ENCODE data around the gene RHEB.

The RHEB gene

DNA sequence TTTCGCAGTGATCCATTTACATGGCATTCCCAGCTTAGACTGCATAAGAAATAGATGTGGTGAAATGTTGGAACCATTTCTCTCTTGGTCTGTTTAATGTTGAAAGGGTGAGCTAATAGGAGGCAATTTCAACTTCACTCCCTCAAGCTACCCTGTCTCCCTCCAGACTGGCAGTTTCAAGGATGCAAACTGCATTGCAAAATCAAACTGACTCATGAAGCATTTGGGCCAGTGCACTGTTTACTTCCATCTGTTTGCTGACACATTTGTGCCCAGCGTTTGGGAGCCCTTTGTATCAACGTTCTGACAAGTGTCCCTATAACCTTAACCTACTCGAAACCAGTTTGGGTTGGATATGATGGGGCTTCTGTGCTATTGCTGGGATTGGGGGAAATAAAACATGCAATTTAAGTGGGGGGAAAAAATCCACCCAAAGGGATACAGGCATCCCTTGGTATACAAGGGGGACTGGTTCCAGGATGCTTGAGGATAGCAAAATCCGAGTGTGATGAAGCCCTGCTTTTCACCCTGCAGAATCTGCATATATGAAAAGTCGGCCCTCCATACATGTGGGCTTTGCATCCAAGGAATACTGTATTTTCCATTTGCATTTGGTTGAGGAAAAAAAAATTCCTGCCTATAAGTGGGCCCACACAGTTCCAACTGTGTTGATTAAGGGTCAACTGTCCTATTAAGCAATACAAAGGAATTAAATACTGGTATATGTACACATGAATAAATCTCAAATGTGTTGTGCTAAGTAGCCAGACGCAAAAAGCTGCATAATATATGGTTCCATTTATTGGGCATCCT is 15.6 kb downstream of the RHEB start:
- DNase-seq (ENCODE audit: low read depth) = peak; percentile 94

DNA sequence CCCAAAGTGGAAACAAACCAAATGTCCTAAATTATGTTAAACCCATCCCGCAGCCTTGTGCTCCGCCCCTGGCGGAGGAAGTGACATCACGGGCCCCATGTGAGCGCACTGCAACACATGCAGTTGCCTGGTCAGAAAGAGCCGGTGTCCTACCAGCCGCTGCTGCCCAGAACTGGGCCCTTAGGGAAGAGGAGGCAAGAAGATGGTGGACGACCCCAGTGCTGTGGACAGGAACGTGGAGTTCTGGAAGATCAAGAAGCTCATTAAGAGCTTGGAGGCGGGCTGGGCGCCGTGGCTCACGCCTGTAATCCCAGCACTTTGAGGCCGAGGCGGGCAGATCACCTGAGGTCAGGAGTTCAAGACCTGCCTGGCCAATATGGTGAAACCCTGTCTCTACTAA is 18.0 kb downstream of the RHEB start:
- no peak for DNase-seq (ENCODE audit: low read depth)

DNA sequence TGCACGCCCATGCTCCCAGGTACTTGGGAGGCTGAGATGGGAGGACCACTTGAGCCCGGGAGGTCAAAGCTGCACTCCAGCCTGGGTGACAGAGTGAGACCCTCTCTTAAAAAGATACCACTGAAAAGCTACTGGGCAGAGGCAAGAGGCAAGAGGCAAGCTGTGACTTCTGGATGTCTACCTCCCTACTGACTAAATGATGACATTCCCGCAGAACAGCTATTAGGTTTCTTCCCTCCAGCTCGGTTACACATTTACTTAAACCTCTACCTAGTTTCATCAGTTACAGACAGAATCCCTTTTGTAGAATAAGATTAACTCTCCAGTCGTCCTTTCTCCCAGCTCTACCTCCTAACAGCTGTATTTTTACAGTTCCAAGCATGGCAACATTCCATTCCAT is 21.2 kb downstream of the RHEB start:
- no peak for DNase-seq (ENCODE audit: low read depth)

DNA sequence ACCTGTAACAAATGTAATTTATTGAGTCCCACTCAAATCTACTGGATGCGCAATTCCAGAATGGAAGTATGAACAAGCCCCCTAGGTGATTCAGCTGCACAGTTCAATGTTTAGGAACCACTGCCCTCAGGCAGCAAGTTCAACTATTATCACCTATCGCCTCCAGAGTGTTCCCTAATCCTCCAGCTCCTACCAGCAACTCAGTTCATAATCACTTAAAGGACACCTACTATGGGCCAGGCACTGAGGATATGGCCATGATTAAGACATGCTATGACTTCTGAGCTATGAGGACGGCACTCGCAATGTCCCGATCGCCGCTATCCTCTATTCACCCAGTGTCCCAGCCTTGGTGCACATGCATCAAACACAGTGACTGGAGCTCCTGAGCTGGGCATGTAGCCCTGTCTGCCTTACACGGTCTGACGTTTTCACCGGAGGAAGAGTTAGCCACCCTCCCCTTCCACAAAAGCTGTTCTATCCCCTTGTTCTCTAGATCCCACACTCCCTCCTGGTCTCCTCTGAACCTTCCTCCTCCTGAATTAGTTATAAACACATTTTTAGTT is 22.3 kb downstream of the RHEB start:
- DNase-seq (ENCODE audit: low read depth) = no peak

DNA sequence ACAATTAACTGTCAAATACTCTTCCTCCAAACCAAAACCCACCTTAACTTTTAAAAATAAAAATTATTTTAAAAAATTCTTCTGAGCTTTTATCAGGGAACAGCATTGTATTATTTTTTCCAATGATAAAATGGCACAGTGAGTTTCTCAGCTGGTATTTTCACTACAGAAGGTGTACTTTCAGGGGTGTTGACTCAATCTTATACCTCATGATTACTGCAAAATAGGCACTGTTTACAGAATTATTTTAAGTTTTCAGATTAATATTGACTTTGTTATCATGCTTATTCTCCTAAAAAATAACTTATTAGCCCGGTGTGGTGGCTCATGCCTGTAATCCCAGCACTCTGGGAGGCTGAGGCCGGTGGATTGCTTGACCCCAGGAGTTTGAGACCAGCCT is 24.3 kb downstream of the RHEB start:
- DNase-seq (ENCODE audit: low read depth) = no peak

DNA sequence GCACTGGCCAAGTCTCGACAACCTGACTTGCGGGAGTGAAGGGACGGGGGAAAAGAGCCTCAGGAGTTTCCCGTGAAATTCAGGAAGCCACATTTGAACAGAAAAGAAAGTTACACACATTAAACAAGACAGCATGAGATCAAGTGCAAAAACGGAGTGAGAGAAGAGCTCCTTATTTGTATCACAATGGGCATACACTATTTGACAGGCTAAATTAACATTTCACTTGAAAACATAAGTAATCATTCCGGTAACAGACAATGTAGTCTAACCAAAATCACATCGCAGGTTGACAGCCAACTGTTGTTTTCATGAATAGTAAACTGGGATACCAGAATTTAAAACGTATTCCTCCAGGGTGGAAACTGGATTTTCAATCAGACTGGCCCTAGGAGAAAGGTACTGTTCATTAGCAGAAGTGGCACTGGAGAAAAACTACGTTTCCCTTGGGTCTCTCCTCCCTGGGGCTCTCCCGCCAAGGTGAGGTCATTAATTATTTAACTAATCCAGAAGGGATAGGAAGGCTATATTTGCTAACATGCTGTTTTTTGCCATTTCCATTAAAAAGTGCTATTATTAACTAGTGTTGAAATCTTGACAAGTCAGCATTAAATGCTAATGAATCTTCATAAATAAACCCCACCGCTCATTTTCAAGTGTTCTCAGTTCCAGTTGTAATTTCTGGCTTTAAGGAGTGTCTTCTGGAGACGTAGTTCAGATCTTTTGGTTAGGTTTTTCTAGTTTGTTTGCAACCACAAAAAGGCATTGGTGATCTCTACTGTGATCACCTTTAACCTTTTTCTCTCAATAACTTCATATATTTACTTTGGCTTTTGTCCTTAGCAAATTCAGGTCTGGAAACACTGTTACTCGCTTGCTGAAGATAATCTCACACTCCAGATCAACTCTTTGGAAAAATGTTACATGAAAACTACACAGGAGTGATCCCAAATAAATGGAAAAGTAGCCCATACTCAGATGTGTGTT is 25.1 kb downstream of the RHEB start:
- peak; percentile 37 for DNase-seq (ENCODE audit: low read depth)

DNA sequence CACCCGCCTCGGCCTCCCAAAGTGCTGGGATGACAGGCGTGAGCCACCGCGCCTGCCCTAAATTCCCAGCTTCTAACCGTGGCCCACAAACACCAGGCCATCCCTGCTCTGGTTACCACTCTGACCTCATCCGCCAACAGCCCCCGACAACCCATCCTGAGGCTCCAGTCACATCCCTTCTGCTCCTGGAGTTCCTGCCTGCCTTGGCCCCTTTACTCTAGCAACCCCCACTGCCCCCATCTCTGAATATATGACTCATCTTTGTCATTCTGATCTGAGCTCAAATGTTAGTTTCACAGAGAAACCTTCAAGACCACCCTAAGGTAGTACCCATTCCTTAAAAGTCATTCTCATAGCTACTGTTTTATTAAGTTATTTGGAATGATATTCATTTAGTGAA is 26.6 kb downstream of the RHEB start:
- no peak for DNase-seq (ENCODE audit: low read depth)

DNA sequence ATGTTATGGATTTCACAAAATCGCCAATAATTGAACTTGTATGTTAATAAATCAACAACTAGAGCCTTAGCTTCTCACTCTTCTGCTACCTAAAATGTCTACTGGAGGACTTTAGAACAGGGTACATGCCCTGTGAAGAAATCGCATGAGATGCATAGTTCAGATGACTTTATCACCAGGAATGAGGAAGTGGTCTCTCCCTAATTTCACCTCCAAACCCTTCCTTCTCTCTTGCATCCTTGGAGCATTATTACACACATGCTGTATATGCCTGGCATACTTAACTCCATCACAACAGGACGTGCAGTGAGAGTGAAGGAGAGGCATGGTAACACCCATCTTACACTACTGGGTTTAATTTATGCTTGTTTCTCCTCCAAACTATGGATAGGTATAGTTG is 27.8 kb downstream of the RHEB start:
- DNase-seq (ENCODE audit: low read depth) = peak; percentile 94

DNA sequence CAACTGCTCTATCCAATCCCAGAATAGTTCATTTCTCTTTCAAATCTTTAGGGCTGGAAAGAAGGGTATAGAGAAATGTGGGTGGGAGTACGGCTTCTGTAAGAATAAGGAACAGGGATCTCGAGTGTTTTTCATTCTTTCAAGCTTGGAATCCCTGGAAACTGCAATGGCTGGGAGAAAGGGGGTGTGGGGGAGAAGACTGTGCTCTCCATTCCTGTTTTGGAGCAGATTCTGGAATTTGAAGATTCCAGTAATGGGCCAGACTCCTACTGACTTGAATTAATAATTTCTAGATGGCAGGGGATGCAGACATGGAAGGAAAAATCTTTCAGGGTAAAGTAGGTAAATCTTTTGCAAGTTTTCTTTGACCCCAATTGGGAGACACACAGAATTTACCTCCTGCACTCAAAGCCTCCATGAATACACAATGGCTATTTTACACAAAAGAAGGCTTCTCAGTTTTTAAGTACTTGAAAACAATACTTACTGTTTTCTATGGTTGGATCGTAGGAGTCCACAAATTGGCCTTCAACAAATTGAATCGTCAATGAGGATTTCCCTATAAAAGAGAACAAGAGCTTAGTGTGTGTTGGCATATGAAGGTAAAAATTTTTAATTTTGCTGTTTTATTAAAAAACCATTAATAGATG is 29.1 kb downstream of the RHEB start:
- DNase-seq (ENCODE audit: low read depth) = no peak

DNA sequence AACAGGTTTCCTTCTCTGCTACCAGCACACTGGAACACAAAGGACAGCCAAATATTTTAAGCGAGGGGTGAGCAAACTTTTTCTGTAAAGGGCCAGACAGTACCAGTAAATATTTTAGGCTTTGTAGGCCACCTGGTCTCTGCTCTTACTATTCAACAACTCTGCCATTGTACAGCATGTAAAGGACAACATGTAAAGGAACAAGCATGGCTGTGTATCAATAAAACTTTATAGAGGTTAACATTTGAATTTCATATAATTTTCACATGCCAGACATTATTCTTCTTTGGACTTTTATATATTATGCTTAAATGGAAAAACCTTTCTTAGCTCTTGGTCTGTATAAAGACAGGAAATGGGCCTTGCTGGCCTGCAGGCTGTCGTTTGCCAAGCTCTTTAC is 30.2 kb downstream of the RHEB start:
- no peak for DNase-seq (ENCODE audit: low read depth)

DNA sequence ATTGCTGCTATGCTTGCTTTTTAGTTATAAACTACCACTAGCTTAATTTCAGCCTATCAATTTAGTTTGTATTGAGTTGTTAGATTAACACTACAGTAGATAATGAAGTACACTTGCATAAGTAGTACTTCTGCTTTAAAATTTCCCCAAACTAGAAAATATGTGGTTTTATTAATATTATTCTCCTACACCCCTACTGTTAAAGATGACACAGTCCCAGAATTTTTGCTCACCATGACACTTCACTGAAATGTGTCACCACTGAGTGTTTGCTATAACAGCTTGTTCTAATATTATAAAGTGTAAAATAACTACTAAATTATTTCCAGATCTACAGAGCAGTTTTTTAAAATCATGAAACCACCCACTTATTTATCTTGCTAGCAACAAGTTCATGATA is 31.6 kb downstream of the RHEB start:
- no peak for DNase-seq (ENCODE audit: low read depth)

DNA sequence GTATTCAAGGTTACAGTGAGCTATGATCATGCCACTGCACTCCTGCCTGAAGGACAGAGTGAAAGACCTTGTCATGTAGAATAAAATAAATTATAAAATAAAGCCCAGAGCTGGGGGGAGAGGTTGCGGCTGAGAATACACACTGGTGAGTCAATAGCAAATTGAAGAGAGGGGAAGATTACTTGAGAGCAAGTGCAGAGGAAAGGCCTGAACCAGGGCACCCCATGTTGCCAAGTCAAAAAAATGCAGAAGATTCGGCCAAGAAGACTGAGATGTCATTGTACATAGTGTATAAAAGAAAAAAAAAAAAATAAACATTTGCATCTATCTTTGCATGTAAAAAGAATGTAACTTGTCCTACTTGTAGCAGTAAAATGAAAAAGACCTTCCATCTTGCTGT is 32.5 kb downstream of the RHEB start:
- no peak for DNase-seq (ENCODE audit: low read depth)

DNA sequence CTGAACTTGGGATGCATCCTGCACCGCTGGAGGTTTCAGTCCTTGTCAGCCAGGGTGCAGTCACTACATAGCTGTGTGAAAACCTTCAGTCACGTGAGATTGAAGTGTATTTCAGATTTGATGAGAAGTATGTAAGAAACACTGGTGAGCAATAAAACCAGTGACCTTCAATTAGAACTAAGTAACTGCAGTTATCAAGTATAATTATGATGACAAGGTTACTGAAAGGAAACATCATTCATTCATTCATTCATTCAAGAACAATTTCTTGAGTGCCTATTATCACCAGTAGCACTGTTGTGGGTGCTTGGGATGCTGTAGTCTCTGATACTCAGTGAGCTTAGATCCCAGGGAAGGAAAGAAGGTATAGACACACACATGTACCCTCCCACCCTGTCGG is 33.6 kb downstream of the RHEB start:
- no peak for DNase-seq (ENCODE audit: low read depth)

DNA sequence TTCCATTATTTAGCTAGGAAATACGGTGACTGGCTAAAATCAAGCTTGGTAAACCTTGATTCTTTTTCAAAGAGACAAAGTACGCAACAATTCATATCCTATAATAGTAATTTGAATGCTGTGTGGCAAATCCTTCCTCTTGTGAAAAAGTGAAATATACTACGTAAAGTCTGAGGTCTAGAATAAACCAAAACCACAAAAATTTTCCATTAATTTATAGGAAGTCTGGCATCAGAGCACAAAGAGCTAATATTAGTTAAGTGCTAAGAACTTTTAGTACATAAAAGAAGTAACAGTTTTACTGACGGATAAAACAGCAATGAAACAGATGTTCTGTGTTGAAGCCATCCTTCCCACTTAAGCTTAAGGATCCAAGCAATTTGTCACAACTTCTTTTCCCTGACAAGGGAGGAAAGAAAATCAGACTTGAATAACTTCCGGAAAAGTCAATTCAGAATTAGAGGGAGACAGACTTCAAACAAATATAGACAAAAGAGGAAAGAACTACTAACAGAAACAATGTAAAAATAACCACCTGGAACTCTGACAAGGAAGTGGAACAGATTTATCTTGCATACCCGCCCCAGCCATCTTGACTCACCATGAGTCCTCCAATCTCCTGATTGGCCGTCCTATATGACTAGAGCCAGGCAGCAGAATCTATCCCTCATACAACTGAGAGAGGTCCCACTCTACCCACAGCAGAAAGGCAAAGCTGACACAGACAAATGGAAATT is 34.6 kb downstream of the RHEB start:
- peak; percentile 84 for DNase-seq (ENCODE audit: low read depth)

DNA sequence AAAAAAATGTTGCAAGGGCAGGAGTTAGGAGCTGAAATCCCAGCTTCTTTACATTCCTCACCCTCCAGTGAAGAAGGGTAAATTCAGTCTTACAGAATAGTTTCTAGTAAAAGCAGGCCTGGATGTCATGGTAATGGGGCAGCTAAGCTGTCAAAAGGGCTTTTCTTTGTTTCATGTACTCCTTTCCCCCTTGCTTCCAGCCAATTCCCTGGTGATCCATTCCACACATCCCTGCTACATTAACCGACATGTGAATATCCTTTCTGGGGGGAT is 36.0 kb downstream of the RHEB start:
- no peak for DNase-seq (ENCODE audit: low read depth)

DNA sequence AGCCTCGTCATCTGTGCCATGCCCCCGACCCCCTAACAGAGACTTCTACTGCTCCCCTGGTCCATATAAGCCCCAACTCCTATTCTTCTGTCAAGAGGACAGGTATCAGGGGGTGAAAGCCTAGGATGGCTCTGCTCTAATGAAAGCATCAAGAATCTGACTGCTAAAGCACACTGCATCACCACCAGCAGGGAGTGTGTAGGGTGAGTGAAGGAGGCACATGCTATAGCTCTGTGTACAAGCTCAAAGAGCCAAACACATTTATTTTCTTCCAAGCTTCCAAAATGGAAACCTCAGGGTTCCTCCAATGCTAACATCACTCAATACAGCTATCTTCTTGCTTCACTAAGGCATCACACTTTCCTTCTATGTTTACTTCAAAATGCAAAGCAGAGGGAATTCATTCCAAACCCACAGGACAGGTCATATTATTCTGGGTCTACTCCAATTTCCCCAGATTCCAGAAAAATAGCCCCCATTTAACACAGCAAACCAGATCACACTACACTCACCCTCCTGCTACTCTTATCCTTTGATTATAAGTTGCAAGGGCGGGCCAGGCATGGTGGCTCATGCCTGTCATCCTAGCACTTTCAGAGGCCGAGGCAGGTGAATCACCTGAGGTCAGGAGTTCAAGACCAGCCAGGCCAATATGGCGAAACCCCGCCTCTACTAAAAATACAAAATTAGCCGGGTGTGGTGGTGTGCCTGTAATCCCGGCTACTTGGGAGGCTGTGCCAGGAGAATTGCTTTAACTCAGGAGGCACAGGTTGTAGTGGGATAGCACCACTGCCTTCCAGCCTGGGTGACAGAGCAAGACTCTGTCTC is 36.6 kb downstream of the RHEB start:
- no peak for DNase-seq (ENCODE audit: low read depth)

DNA sequence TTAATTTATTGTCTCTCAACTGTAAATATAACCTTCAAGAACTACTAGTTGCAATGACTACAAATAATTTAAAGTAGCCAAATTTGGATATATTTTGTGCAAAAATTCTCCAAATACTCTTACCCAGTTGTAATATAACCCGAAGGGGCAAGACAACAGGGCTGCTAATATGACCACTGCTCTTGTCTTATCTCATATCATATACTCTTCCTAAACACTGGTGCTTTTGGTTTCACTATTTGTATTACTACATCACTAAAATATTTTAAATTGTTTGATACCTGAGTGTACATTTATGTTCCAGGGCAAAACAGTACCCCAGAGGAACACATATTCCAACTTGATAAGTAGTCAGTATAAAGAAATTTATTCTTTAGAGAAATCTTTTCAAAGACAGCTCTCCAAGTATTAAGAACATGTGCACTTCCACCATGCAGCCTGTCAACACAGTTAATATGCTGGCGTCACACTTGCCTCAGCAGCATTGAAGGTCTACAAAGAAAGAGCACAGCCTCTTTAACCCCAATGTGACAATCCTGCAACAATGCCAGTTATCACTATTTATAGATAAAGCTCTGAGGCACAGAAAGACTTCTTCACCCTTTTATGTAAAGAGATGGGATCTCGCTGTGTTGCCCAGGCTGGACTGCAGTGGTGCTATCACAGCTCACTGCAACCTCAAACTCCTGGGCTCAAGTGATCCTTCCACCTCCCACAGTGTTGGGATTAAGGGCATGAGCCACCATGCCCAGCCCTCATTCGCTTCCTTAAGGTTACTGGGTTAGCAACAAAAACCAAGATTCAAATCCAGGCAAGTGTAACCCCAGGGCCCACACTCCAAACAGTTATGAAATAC is 37.8 kb downstream of the RHEB start:
- DNase-seq (ENCODE audit: low read depth) = no peak

DNA sequence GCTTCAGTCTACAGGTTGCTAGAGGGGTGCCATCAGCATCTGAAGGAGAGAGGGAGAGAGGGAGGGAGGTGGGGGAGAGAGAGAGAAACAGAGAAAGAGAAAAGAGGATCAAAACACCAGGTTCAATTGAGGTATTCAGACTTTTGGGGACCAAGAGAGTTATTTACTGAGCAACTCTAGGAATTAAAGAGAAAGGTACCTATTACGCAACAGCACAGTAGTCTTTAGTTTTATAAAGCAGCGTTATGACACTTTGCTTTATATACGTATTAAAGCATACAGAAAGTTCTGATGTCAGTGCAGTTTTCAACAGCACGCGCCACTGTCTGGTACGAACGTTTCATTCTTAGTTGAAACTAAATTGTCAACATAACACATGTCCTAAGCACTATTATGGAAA is 41.8 kb downstream of the RHEB start:
- DNase-seq (ENCODE audit: low read depth) = no peak

DNA sequence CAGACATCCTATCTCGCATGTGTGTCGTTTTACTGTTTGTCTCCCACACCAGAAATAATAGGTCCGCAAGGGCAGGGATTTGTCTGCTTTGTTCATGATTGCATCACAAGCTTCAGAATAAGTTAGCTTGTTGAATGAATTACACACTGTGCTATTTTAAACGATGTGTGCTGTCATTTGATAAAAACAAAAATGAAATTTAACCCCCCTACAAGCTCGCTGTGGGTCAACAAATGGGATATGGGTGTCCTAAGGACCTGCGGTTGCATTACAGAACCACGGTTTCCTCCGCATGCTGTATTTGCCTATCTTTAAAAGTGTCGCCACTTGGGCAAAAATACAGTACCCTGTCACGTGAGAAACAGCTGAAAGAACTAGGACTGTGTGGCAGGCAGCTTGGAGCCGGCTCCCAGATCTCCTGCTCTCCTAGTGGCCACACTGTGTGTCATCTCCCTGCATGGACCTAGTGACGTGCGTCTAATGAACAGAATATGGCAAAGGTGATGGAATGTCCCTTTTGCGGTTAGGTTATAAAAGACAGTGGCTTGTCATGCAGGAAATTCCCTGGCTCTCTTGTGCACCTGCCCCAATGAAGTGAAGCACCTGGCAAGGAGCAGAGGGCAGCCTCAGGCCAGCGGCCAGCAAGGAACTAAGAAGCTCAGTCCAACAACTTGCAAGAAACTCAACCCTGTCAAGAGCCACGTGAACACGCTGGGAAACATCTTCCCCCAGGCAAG is 46.9 kb downstream of the RHEB start:
- DNase-seq (ENCODE audit: low read depth) = peak; percentile 52

Data from iris pigment epithelial cell (primary cell).